ENCODE results near the gene ASCC3. TPM values are rescaled to one million over a fixed set of nuclear protein-coding genes. Genes with fewer than 3 reads are reported as not detected.

The ASCC3 gene
- total and polyA plus RNA-seq, 12 donors = 3.1 to 46.2 (median 32.4) TPM

DNA sequence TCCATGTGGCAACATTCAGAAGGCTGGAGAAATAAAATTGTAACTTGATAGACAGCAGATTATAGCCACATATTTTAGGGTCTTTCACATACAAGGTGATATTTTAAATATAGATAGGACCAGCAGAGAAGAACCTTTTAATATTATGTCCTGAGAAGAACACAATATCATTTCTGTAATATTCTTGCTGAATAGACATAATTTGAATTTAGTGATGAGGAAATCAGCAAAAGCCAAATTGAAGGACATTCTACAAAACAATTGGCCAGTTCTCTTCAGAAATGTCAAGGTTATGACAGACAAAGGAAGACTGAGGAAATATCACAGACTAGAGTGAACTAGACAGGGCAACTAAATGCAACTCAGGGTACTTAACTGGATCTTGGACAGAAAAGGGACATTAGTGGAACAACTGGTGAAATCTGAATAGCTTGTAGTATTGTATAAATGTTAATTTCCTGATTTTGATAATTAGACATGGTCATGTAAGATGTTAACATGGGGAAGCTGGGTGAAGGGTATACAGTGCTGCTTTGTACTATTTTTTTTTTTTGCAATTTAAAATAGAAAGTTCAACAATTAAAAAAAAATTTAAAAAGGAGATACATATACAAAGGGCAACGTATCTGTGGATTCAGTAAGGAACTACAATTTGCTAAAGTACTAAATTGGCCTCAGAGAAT is 281.9 kb downstream of the ASCC3 start:
- 81 to 95% (median 90%) methylated on average over 1 of the region's 1 CpG for WGBS, 4 donors
- Histone ChIP-seq H3K27ac (no peak overlapping the region), H3K4me3 (no peak overlapping the region), H3K36me3 (replicated peaks in 1 of 2) (no peaks in the 10 kb centered on the region), H3K9me3 (replicated peaks in 1 of 3) (peaks cover 0 to 4% (median 0%) of the 10 kb centered on the region in 3 donors), H3K4me1 (replicated peaks in 1 of 2) (no peaks in the 10 kb centered on the region), H3K27me3 (no peaks in the 10 kb centered on the region)
- DNase-seq = no peak
- TF ChIP-seq, protein P1, sequence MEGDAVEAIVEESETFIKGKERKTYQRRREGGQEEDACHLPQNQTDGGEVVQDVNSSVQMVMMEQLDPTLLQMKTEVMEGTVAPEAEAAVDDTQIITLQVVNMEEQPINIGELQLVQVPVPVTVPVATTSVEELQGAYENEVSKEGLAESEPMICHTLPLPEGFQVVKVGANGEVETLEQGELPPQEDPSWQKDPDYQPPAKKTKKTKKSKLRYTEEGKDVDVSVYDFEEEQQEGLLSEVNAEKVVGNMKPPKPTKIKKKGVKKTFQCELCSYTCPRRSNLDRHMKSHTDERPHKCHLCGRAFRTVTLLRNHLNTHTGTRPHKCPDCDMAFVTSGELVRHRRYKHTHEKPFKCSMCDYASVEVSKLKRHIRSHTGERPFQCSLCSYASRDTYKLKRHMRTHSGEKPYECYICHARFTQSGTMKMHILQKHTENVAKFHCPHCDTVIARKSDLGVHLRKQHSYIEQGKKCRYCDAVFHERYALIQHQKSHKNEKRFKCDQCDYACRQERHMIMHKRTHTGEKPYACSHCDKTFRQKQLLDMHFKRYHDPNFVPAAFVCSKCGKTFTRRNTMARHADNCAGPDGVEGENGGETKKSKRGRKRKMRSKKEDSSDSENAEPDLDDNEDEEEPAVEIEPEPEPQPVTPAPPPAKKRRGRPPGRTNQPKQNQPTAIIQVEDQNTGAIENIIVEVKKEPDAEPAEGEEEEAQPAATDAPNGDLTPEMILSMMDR (IDR thresholded peaks at IDR 0.05) = no peak
- no peak for TF ChIP-seq POLR2A (IDR thresholded peaks at IDR 0.05)
- intact Hi-C loops (cut with DNase I) = no loop called here

DNA sequence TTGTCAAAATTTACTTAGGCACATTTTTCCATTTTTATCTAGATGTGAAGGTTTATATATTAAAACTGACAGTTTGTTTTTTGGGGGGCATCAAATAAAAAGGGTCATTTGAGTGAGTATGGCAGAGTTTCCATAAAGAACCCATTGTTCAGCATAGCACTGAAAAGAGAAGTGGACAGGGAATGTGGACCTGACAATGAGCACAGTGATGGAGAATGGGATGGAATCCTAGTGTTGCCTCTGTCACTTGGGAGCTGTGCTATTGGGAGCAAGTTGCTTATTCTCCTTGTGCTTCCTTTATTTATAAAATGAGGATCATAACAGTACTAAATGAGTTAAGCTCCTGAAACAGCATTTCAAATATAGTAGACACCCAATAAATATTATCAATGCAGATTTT is 285.7 kb downstream of the ASCC3 start:
- TF ChIP-seq, protein P1 (IDR thresholded peaks at IDR 0.05) = no peak
- TF ChIP-seq POLR2A (IDR thresholded peaks at IDR 0.05) = no peak
- Histone ChIP-seq H3K27me3 (no peaks in the 10 kb centered on the region), H3K9me3 (replicated peaks in 1 of 3) (peaks cover 0 to 4% (median 0%) of the 10 kb centered on the region in 3 donors), H3K27ac (no peak overlapping the region), H3K4me1 (replicated peaks in 1 of 2) (peaks cover 0 to 7% of the 10 kb centered on the region in 2 donors), H3K4me3 (no peak overlapping the region), H3K36me3 (replicated peaks in 1 of 2) (no peaks in the 10 kb centered on the region)
- intact Hi-C loops (cut with DNase I) = no loop called here
- DNase-seq = no peak

DNA sequence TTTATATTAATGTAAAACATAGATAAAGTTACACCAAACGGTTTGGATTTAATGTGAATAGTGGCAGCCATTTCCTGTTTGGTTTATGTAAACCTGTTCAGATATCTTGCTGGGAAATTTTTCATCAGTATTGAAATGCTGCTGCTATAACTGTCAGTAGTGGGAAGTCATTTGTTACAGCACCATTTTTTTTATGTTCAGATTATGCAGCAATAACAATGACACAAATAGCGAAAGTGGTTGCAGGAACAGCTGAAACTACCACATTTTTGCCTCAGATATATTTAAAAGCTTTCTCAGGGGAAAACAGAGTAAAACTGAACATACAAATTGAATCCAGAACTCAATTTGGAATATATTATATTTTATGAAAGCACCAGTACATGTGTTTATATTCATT is 287.6 kb downstream of the ASCC3 start:
- intact Hi-C loops (cut with DNase I) = no loop called here
- Histone ChIP-seq H3K4me1 (replicated peaks in 1 of 2) (peaks cover 0 to 7% of the 10 kb centered on the region in 2 donors), H3K27me3 (no peaks in the 10 kb centered on the region), H3K27ac (no peak overlapping the region), H3K36me3 (replicated peaks in 1 of 2) (peaks cover 0 to 7% of the 10 kb centered on the region in 2 donors), H3K4me3 (no peak overlapping the region), H3K9me3 (replicated peaks in 1 of 3) (peaks cover 0 to 3% (median 0%) of the 10 kb centered on the region in 3 donors)
- TF ChIP-seq POLR2A (IDR thresholded peaks at IDR 0.05) = no peak
- TF ChIP-seq, protein P1 (IDR thresholded peaks at IDR 0.05) = no peak
- DNase-seq = no peak
- 70 to 74% (median 72%) methylated on average over 2 of the region's 2 CpGs for WGBS, 4 donors

DNA sequence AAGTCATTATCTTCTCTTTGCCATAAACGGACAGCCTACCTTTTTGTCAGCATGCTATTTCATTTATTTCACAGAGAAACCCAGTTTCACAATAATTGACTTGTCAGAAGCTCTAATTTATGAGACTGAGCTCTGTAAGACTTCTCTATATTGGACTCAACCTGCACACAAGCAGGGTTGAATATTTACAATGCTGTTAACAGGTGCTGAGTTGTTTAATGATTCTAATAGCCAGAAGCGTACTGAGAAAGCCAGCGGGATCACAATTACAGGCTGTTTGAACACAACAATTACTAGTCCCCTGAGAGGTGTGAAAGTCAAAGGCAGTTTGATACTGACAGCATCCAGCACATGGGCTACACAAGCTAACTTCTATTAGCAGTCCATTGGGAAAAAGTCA is 288.2 kb downstream of the ASCC3 start:
- no peaks in the 10 kb centered on the region for H3K27me3 ChIP-seq
- no peaks in the 10 kb centered on the region for H3K9me3 ChIP-seq (replicated peaks in 1 of 3)
- no peak overlapping the region for H3K27ac ChIP-seq
- peaks cover 0 to 7% of the 10 kb centered on the region in 2 donors for H3K36me3 ChIP-seq (replicated peaks in 1 of 2)
- DNase-seq = no peak
- H3K4me3 ChIP-seq = no peak overlapping the region
- no peak for TF ChIP-seq POLR2A (IDR thresholded peaks at IDR 0.05)
- TF ChIP-seq, protein P1 (IDR thresholded peaks at IDR 0.05) = no peak
- intact Hi-C loops (cut with DNase I) = no loop called here
- WGBS, 4 donors = 72 to 85% (median 80%) methylated on average over 3 of the region's 3 CpGs
- peaks cover 0 to 7% of the 10 kb centered on the region in 2 donors for H3K4me1 ChIP-seq (replicated peaks in 1 of 2)

Data from adrenal gland (tissue), 12 donors.